HepG2 (cell line): Measurements from ENCODE around the gene UCP1. TPM values are rescaled to one million over a fixed set of nuclear protein-coding genes. Genes with fewer than 3 reads are reported as not detected.

Experiments used
- ATAC-seq: fragments of 200-7000 bp; cut with Tn5 transposase; 3 replicates; pipeline ENCODE4 v1.9.1; 2020; ENCODE audit warnings: mild to moderate bottlenecking, moderate library complexity
- BruUV-seq: library from RNA; stranded (reverse); fragments of 400-500 nt; replicated peaks from 2 replicates; lab custom pipeline; 2021; lab: Mats Ljungman, UMichigan
- CTCF ChIA-PET: fragments of 300-600 bp; formaldehyde crosslinking; extraction: SDS; loops from one replicate; lab custom pipeline; 2021; ENCODE audit warnings: low total read pairs, inconsistent platforms, low intra/inter-chr PET ratio; lab: Yijun Ruan, JAX
- POLR2A ChIA-PET: fragments of 350-600 bp; sonication (Branson Sonifier 250); formaldehyde crosslinking; loops from one replicate; lab custom pipeline; 2020; ENCODE audit warnings: antibody characterized with exemption, inconsistent platforms; lab: Yijun Ruan, JAX
- DNase-seq: peaks from one replicate; pipeline ENCODE4 v3.0.0-alpha.2; 2015; ENCODE audit warnings: low spot score
- FAIRE-seq: peaks from 3 replicates; lab custom pipeline; 2011; peaks lifted over from hg19 to GRCh38; lab: Jason Lieb, UNC
- H2AFZ ChIP-seq: one replicate; pipeline ENCODE4 v1.6.1; 2011; ENCODE audit warnings: low read length, inconsistent platforms
- H3K27ac ChIP-seq: fragments of 300-600 bp; 3 replicates; pipeline ENCODE4 v1.8.0; 2011; ENCODE audit warnings: mixed run types, mild to moderate bottlenecking, mixed read lengths, low read length, inconsistent platforms; ENCODE audit not compliant: insufficient read depth; ENCODE audit errors: extremely low read length
- H3K27me3 ChIP-seq, 2 experiments: fragments of 200-600 bp in 1 of 2; 2 replicates in 1 of 2; 3 replicates in 1 of 2; pipeline versions ENCODE4 v1.6.0 to v1.8.0; 2011; ENCODE audit warnings: low read length in 2 of 2, mild to moderate bottlenecking in 2 of 2, moderate library complexity in 2 of 2, inconsistent platforms in 1 of 2; ENCODE audit not compliant: insufficient read depth in 2 of 2, control insufficient read depth in 1 of 2
- H3K36me3 ChIP-seq, 2 experiments: fragments of 200-600 bp in 1 of 2; replicated peaks in 1 of 2; 2 replicates in 1 of 2; 3 replicates in 1 of 2; pipeline versions ENCODE4 v1.5.1 to v1.8.0; 2011; ENCODE audit warnings: low read length in 2 of 2, inconsistent platforms in 1 of 2; ENCODE audit not compliant: insufficient read depth in 2 of 2, control insufficient read depth in 1 of 2
- H3K4me1 ChIP-seq: 2 replicates; pipeline ENCODE4 v1.5.1; 2012; ENCODE audit warnings: low read length, inconsistent platforms; ENCODE audit not compliant: insufficient read depth
- H3K4me2 ChIP-seq: 2 replicates; pipeline ENCODE4 v1.6.0; 2011; ENCODE audit warnings: low read depth, low read length, inconsistent platforms
- H3K4me3 ChIP-seq, 3 experiments: fragments of 200-600 bp in 1 of 3; sonication (generic), shearing (Covaris generic) in 1 of 3; replicated peaks in 1 of 3; 2 replicates each; pipeline ENCODE4 v1.5.1; 2011 to 2016; ENCODE audit warnings: low read length in 3 of 3, inconsistent platforms in 2 of 3, low read depth in 2 of 3, mild to moderate bottlenecking in 2 of 3, control low read depth in 1 of 3, mixed read lengths in 1 of 3; ENCODE audit not compliant: insufficient read depth in 1 of 3
- H3K79me2 ChIP-seq: one replicate; pipeline ENCODE4 v1.6.1; 2011; ENCODE audit warnings: low read length, inconsistent platforms; ENCODE audit not compliant: insufficient read depth
- H3K9ac ChIP-seq: 2 replicates; pipeline ENCODE4 v1.6.0; 2011; ENCODE audit warnings: mild to moderate bottlenecking, low read depth, low read length, inconsistent platforms; ENCODE audit not compliant: insufficient read depth
- H3K9me3 ChIP-seq: 2 replicates; pipeline ENCODE4 v1.5.1; 2012; ENCODE audit warnings: mild to moderate bottlenecking, low read length
- H4K20me1 ChIP-seq: 2 replicates; pipeline ENCODE4 v1.6.0; 2011; ENCODE audit warnings: inconsistent platforms, mild to moderate bottlenecking, low read length, moderate library complexity; ENCODE audit not compliant: insufficient read depth
- CHD4 ChIP-seq: fragments of 200-600 bp; sonication (generic); IDR thresholded peaks from 2 replicates; pipeline ENCODE4 v1.7.0; 2017; ENCODE audit warnings: mild to moderate bottlenecking, low read length, borderline replicate concordance
- SMC3 ChIP-seq: IDR thresholded peaks from 2 replicates; pipeline ENCODE4 v1.6.1; 2011; ENCODE audit warnings: low read length, improper control_type of control experiment
- ZNF333 ChIP-seq: sonication (generic); formaldehyde crosslinking; IDR thresholded peaks from 2 replicates; pipeline ENCODE4 v1.4.0; 2020; ENCODE audit warnings: mild to moderate bottlenecking, missing genetic modification reagents, borderline replicate concordance
- WGBS: methylation state at CpG from one replicate; pipeline ENCODE4 v1.1.6; 2017; ENCODE audit warnings: low lambda C conversion rate; 5-methylcytosine and 5-hydroxymethylcytosine counted together
- in situ Hi-C: cut with HindIII; loops from 2 replicates; pipeline ENCODE4 v1.10.0; 2017; ENCODE audit warnings: low pct_unique_long_range_greater_than_20kb; ENCODE audit not compliant: extremely low pct_ligation_motif_present
- intact Hi-C: fragments of 100-400 bp; cut with micrococcal nuclease; formaldehyde crosslinking; loops from one replicate; pipeline ENCODE4 v1.10.0; 2022; ENCODE audit not compliant: unreplicated experiment
- polyA plus RNA-seq, 8 experiments: library from polyadenylated mRNA; depleted of rRNA in 3 of 8; stranded (reverse) in 7 of 8; unstranded in 1 of 8; fragments of >200 nt; fragmentation: Illumina TruSeq in 4 of 8; extraction: Trizol in 4 of 8; gene quantifications; 2 replicates each; pipeline versions ENCODE4 v1.2.1 to v1.2.3, GENCODE V29; 2011 to 2016; ENCODE audit warnings: low read depth in 4 of 8, missing spikeins in 1 of 8, mixed read lengths in 1 of 8; ENCODE audit not compliant: insufficient read depth in 1 of 8
- total RNA-seq, 5 experiments: library from RNA; depleted of rRNA; stranded (reverse); fragments of >200 nt; fragmentation: Illumina TruSeq; extraction: Trizol; gene quantifications; 2 replicates each; pipeline ENCODE4 v1.2.3, GENCODE V29; 2016; ENCODE audit warnings: low read depth in 1 of 5
- TF ChIP-seq, protein P1 (sequence below): sonication (generic); formaldehyde crosslinking; conservative IDR thresholded peaks from 2 replicates; pipeline ENCODE4 v1.4.0; 2020; ENCODE audit warnings: mild to moderate bottlenecking, missing genetic modification reagents, moderate library complexity
- TF ChIP-seq, protein P2 (sequence below): IDR thresholded peaks from 2 replicates; pipeline ENCODE4 v1.4.0; 2020; ENCODE audit warnings: mild to moderate bottlenecking, missing genetic modification reagents

Gene UCP1
- total and polyA plus RNA-seq, 2 of the 13 experiments (the other 11 are each of a cell fraction or from before 2014, with no cell fraction given) = 0.11 TPM

- TF ChIP-seq, protein P1, sequence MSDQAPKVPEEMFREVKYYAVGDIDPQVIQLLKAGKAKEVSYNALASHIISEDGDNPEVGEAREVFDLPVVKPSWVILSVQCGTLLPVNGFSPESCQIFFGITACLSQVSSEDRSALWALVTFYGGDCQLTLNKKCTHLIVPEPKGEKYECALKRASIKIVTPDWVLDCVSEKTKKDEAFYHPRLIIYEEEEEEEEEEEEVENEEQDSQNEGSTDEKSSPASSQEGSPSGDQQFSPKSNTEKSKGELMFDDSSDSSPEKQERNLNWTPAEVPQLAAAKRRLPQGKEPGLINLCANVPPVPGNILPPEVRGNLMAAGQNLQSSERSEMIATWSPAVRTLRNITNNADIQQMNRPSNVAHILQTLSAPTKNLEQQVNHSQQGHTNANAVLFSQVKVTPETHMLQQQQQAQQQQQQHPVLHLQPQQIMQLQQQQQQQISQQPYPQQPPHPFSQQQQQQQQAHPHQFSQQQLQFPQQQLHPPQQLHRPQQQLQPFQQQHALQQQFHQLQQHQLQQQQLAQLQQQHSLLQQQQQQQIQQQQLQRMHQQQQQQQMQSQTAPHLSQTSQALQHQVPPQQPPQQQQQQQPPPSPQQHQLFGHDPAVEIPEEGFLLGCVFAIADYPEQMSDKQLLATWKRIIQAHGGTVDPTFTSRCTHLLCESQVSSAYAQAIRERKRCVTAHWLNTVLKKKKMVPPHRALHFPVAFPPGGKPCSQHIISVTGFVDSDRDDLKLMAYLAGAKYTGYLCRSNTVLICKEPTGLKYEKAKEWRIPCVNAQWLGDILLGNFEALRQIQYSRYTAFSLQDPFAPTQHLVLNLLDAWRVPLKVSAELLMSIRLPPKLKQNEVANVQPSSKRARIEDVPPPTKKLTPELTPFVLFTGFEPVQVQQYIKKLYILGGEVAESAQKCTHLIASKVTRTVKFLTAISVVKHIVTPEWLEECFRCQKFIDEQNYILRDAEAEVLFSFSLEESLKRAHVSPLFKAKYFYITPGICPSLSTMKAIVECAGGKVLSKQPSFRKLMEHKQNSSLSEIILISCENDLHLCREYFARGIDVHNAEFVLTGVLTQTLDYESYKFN = no peak
- TF ChIP-seq, all 625 proteins: peak for 0
Measured at GRCh38 chr4:140603286-140603685, 34.5 kb upstream of the UCP1 start (continued).

- intact Hi-C loops (no loop called here), in situ Hi-C loops (loop anchor here (10.0 kb wide), 1 partner anchor 252 kb away; no protein-coding TSS in a partner anchor)
- H3K27me3 ChIP-seq = peaks cover 0 to 7% of the 10 kb centered on the region in 2 experiments; a peak in 3 of 5 replicates
- H3K79me2 ChIP-seq = no peaks in the 10 kb centered on the region
- no peak overlapping the region for H3K27ac ChIP-seq
- H3K4me2 ChIP-seq = no peak overlapping the region
- H3K4me1 ChIP-seq = peaks cover 1% of the 10 kb centered on the region; the same call in 1 of the 2 replicates
- H3K4me3 ChIP-seq = no peak overlapping the region
- no peak for FAIRE-seq
- no peak overlapping the region for H2AFZ ChIP-seq
- H3K36me3 ChIP-seq = no peaks in the 10 kb centered on the region
- no peaks in the 10 kb centered on the region for H4K20me1 ChIP-seq
- H3K9me3 ChIP-seq = no peaks in the 10 kb centered on the region
- TF ChIP-seq ZNF333 (CRISPR knock-in tag) (no peak), SMC3 (no peak), CHD4 (no peak)
- TF ChIP-seq, protein P2, sequence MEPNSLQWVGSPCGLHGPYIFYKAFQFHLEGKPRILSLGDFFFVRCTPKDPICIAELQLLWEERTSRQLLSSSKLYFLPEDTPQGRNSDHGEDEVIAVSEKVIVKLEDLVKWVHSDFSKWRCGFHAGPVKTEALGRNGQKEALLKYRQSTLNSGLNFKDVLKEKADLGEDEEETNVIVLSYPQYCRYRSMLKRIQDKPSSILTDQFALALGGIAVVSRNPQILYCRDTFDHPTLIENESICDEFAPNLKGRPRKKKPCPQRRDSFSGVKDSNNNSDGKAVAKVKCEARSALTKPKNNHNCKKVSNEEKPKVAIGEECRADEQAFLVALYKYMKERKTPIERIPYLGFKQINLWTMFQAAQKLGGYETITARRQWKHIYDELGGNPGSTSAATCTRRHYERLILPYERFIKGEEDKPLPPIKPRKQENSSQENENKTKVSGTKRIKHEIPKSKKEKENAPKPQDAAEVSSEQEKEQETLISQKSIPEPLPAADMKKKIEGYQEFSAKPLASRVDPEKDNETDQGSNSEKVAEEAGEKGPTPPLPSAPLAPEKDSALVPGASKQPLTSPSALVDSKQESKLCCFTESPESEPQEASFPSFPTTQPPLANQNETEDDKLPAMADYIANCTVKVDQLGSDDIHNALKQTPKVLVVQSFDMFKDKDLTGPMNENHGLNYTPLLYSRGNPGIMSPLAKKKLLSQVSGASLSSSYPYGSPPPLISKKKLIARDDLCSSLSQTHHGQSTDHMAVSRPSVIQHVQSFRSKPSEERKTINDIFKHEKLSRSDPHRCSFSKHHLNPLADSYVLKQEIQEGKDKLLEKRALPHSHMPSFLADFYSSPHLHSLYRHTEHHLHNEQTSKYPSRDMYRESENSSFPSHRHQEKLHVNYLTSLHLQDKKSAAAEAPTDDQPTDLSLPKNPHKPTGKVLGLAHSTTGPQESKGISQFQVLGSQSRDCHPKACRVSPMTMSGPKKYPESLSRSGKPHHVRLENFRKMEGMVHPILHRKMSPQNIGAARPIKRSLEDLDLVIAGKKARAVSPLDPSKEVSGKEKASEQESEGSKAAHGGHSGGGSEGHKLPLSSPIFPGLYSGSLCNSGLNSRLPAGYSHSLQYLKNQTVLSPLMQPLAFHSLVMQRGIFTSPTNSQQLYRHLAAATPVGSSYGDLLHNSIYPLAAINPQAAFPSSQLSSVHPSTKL (CRISPR knock-in tag) = no peak
- TF ChIP-seq, all 625 proteins: peak for 0
- ATAC-seq (no peak), DNase-seq (no peak)
- CTCF ChIA-PET = no interaction called here
- H3K9ac ChIP-seq = no peak overlapping the region
- 78% methylated on average over 2 of the region's 2 CpGs for WGBS
- no TSS peak for BruUV-seq
- POLR2A ChIA-PET = no interaction called here
Measured at GRCh38 chr4:140602714-140603113, 34.0 kb upstream of the UCP1 start.
